ENCODE results near the gene CCDC201.

GRCh38 chr7:45911311-45911710 lies 38.4 kb upstream of the CCDC201 start:
- TF ChIP-seq SIX5 (IDR thresholded peaks at IDR 0.05; ENCODE audit: low read depth, low read length) (no peak), RFX5 (IDR thresholded peaks at IDR 0.05; ENCODE audit: borderline replicate concordance, low read depth, low read length) (no peak), TAF1 (IDR thresholded peaks at IDR 0.05; ENCODE audit: low read depth, low read length) (no peak), POLR2AphosphoS5 (IDR thresholded peaks at IDR 0.05; ENCODE audit: low read depth, low read length) (no peak), POLR2A (IDR thresholded peaks at IDR 0.05; ENCODE audit: control extremely low read depth in 1 of 2, low read depth in 2 of 2, low read length in 2 of 2) (no peak), CEBPB (IDR thresholded peaks at IDR 0.05; ENCODE audit: low read depth, low read length) (no peak)
- TF ChIP-seq, protein P1, sequence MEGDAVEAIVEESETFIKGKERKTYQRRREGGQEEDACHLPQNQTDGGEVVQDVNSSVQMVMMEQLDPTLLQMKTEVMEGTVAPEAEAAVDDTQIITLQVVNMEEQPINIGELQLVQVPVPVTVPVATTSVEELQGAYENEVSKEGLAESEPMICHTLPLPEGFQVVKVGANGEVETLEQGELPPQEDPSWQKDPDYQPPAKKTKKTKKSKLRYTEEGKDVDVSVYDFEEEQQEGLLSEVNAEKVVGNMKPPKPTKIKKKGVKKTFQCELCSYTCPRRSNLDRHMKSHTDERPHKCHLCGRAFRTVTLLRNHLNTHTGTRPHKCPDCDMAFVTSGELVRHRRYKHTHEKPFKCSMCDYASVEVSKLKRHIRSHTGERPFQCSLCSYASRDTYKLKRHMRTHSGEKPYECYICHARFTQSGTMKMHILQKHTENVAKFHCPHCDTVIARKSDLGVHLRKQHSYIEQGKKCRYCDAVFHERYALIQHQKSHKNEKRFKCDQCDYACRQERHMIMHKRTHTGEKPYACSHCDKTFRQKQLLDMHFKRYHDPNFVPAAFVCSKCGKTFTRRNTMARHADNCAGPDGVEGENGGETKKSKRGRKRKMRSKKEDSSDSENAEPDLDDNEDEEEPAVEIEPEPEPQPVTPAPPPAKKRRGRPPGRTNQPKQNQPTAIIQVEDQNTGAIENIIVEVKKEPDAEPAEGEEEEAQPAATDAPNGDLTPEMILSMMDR (IDR thresholded peaks at IDR 0.05; ENCODE audit: control extremely low read depth in 1 of 3, insufficient read depth in 1 of 3, low read depth in 1 of 3, low read length in 3 of 3), result no peak
- TF ChIP-seq, protein P2, sequence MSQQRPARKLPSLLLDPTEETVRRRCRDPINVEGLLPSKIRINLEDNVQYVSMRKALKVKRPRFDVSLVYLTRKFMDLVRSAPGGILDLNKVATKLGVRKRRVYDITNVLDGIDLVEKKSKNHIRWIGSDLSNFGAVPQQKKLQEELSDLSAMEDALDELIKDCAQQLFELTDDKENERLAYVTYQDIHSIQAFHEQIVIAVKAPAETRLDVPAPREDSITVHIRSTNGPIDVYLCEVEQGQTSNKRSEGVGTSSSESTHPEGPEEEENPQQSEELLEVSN (IDR thresholded peaks at IDR 0.05), result no peak

Data from H1 (cell line).